Astrocyte of the cerebellum (primary cell): ENCODE data around the gene DNTTIP2.
"Not testable (repeated sequence)": the region's sequence is repeated elsewhere in the genome, so short reads cannot be mapped to it uniquely, and the experiment has no call there.

Experiments used
- DNase-seq: peaks from one replicate; pipeline ENCODE4 v3.0.0-alpha.2; 2011; ENCODE audit warnings: low read depth
- H3K4me3 ChIP-seq: 2 replicates; pipeline ENCODE4 v1.5.1; 2011; ENCODE audit warnings: mild to moderate bottlenecking, low read depth, low read length, moderate library complexity
- CTCF ChIP-seq: IDR thresholded peaks from 2 replicates; pipeline ENCODE4 v1.5.1; 2012; ENCODE audit warnings: low read length, low read depth, moderate library complexity, mild to moderate bottlenecking; ENCODE audit errors: missing control alignments
- in situ Hi-C: cut with HindIII; loops from 2 replicates; pipeline ENCODE4 v1.10.0; 2017; ENCODE audit warnings: low sequenced_read_pairs

DNTTIP2 gene

GRCh38 chr1:93865253-93865652 is 13.8 kb downstream of the DNTTIP2 start:
- no peak for TF ChIP-seq CTCF
- in situ Hi-C loops: no loop called here
- no peak overlapping the region for H3K4me3 ChIP-seq
- DNase-seq: no peak

- no peak overlapping the region for H3K4me3 ChIP-seq
- TF ChIP-seq CTCF: no peak
- DNase-seq: no peak
- in situ Hi-C loops: no loop called here
Measured at GRCh38 chr1:93864175-93864574, 14.8 kb downstream of the DNTTIP2 start.

GRCh38 chr1:93857653-93858052 is 21.4 kb downstream of the DNTTIP2 start:
- DNase-seq, H3K4me3 ChIP-seq, in situ Hi-C loops: not testable (repeated sequence)

GRCh38 chr1:93855983-93856382 is 23.0 kb downstream of the DNTTIP2 start:
- in situ Hi-C loops, DNase-seq, H3K4me3 ChIP-seq: not testable (repeated sequence)

GRCh38 chr1:93853940-93854339 is 25.1 kb downstream of the DNTTIP2 start:
- no peak for DNase-seq
- no peak for TF ChIP-seq CTCF
- in situ Hi-C loops: no loop called here
- H3K4me3 ChIP-seq: no peak overlapping the region

GRCh38 chr1:93851878-93852277 is 27.1 kb downstream of the DNTTIP2 start:
- no peak for DNase-seq
- TF ChIP-seq CTCF: no peak
- H3K4me3 ChIP-seq: no peak overlapping the region
- in situ Hi-C loops: no loop called here

- DNase-seq: no peak
- TF ChIP-seq CTCF: no peak
- no peak overlapping the region for H3K4me3 ChIP-seq
- in situ Hi-C loops: no loop called here
Measured at GRCh38 chr1:93851327-93851712, 27.7 kb downstream of the DNTTIP2 start.

- TF ChIP-seq CTCF: peak; percentile 47
- H3K4me3 ChIP-seq, in situ Hi-C loops: not testable (repeated sequence)
- peak; percentile 11 for DNase-seq
Measured at GRCh38 chr1:93850687-93851326, 28.2 kb downstream of the DNTTIP2 start.
